ENCODE measurements around the gene GSN. TPM values are rescaled to one million over a fixed set of nuclear protein-coding genes. Genes with fewer than 3 reads are reported as not detected.

GSN gene
- total RNA-seq, 2 donors from 2014 or later = 328 to 753 TPM

- no peak overlapping the region for H3K27ac ChIP-seq
- no peaks in the 10 kb centered on the region for H3K27me3 ChIP-seq
- DNase-seq (no peak), ATAC-seq (no peak)
- H3K9me3 ChIP-seq = no peaks in the 10 kb centered on the region
- no peak for TF ChIP-seq CTCF (IDR thresholded peaks at IDR 0.05)
- no peak for TF ChIP-seq POLR2A (IDR thresholded peaks at IDR 0.05)
- H3K36me3 ChIP-seq (replicated peaks in 1 of 2; ENCODE audit: insufficient read depth in 1 of 2, low read depth in 2 of 2) = no peaks in the 10 kb centered on the region
- WGBS, 2 donors = 81 to 88% methylated on average over 1 to 2 of the region's 2 CpGs
- intact Hi-C loops (cut with DNase I) = no loop called here
- peaks cover 7% of the 10 kb centered on the region for H3K4me1 ChIP-seq
- H3K4me3 ChIP-seq = no peak overlapping the region
These were observed 46.3 kb upstream of the GSN start for GRCh38 chr9:121221664-121222055.

DNA sequence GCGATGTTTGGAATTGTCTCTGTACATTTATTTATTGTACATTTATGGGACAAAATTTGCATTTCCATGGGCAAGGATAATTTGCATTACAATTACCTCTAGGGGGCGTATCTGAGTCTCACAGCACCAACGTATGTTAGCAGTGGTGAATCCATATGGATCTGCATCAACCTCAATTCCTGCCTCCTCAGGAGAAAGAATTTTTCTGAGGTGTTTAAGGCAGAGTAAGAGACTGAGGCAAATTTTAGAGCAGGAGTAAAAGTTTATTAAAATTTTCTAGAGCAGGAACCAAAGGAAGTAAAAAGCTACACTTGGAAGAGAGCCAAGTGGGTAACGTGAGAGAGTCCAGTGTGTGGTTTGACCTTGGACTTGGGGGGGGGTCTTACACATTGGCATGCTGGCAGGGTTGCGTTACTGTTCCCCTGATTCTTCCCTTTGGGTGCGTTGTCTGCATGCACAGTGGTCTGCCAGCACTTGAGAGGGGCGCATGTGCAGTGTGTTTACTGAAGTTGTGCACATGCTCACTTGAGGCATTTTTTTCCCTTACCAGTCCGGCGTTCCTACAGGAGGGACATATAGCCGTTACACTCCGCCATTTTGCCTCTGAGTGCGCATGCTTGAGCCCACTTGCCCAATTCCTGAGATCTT lies 45.3 kb upstream of the GSN start:
- no peaks in the 10 kb centered on the region for H3K36me3 ChIP-seq (replicated peaks in 1 of 2; ENCODE audit: insufficient read depth in 1 of 2, low read depth in 2 of 2)
- H3K9me3 ChIP-seq = no peaks in the 10 kb centered on the region
- no peak overlapping the region for H3K4me3 ChIP-seq
- peaks cover 7% of the 10 kb centered on the region for H3K4me1 ChIP-seq
- intact Hi-C loops (cut with DNase I) = no loop called here
- TF ChIP-seq POLR2A (IDR thresholded peaks at IDR 0.05) (no peak), CTCF (IDR thresholded peaks at IDR 0.05) (peak; percentile 21 to 76 (median 67))
- DNase-seq = peak in 2 of 4 donors; percentile 24 to 35
- WGBS, 2 donors = 36 to 45% methylated on average over 12 of the region's 12 CpGs
- no peak overlapping the region for H3K27ac ChIP-seq
- H3K27me3 ChIP-seq = no peaks in the 10 kb centered on the region
- peak; percentile 68 for ATAC-seq

- Histone ChIP-seq H3K36me3 (replicated peaks in 1 of 2; ENCODE audit: insufficient read depth in 1 of 2, low read depth in 2 of 2) (no peaks in the 10 kb centered on the region), H3K4me3 (no peak overlapping the region), H3K9me3 (no peaks in the 10 kb centered on the region), H3K4me1 (peaks cover 7% of the 10 kb centered on the region), H3K27ac (no peak overlapping the region), H3K27me3 (no peaks in the 10 kb centered on the region)
- intact Hi-C loops (cut with DNase I) = no loop called here
- 74 to 76% methylated on average over 5 of the region's 5 CpGs for WGBS, 2 donors
- ATAC-seq = no peak
- DNase-seq = no peak
- TF ChIP-seq POLR2A (IDR thresholded peaks at IDR 0.05) = no peak
- TF ChIP-seq CTCF (IDR thresholded peaks at IDR 0.05) = no peak
These were observed 42.7 kb upstream of the GSN start for GRCh38 chr9:121225240-121225639.

GRCh38 chr9:121226175-121226574 lies 41.8 kb upstream of the GSN start:
- H3K4me3 ChIP-seq = no peak overlapping the region
- DNase-seq (no peak), ATAC-seq (no peak)
- TF ChIP-seq CTCF (IDR thresholded peaks at IDR 0.05) = no peak
- TF ChIP-seq POLR2A (IDR thresholded peaks at IDR 0.05) = no peak
- no peaks in the 10 kb centered on the region for H3K36me3 ChIP-seq (replicated peaks in 1 of 2; ENCODE audit: insufficient read depth in 1 of 2, low read depth in 2 of 2)
- WGBS, 2 donors = 80 to 83% methylated on average over 2 of the region's 2 CpGs
- intact Hi-C loops (cut with DNase I) = no loop called here
- no peak overlapping the region for H3K27ac ChIP-seq
- no peaks in the 10 kb centered on the region for H3K27me3 ChIP-seq
- H3K9me3 ChIP-seq = no peaks in the 10 kb centered on the region
- peaks cover 7% of the 10 kb centered on the region for H3K4me1 ChIP-seq

DNA sequence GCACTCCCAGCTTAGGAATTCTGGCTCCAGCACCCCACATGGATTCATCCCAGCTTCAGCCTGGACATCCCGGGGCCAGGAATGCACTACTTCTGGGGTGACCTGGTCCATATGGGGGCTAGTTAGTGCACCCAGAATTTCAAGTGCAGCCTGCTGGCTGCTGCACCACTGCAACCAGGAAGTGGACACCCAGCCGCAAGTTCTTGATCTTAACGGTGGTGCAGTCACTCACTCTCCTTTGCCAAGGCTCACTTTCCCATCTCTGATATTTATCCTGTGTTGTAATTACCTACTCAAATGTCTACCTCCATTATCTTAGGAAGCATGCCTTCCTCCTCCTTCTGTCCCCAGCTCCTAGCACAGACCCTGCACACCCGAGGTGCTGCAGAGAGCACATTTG lies 40.1 kb upstream of the GSN start:
- no peaks in the 10 kb centered on the region for H3K27me3 ChIP-seq
- TF ChIP-seq POLR2A (IDR thresholded peaks at IDR 0.05) (no peak), CTCF (IDR thresholded peaks at IDR 0.05) (no peak)
- H3K4me1 ChIP-seq = peaks cover 2% of the 10 kb centered on the region
- no peaks in the 10 kb centered on the region for H3K36me3 ChIP-seq (replicated peaks in 1 of 2; ENCODE audit: insufficient read depth in 1 of 2, low read depth in 2 of 2)
- DNase-seq (no peak), ATAC-seq (no peak)
- 55 to 61% methylated on average over 4 of the region's 4 CpGs for WGBS, 2 donors
- no peak overlapping the region for H3K4me3 ChIP-seq
- H3K9me3 ChIP-seq = no peaks in the 10 kb centered on the region
- no peak overlapping the region for H3K27ac ChIP-seq
- intact Hi-C loops (cut with DNase I) = no loop called here
